GM19372 (cell line): ENCODE data around the gene STPG3.

ENCODE experiments used
- ATAC-seq: cut with Tn5 transposase; IDR thresholded peaks from one replicate; pipeline ENCODE4 v1.9.1; 2021; ENCODE audit warnings: mild to moderate bottlenecking, low read depth, moderate library complexity; ENCODE audit not compliant: unreplicated experiment

Gene STPG3

GRCh38 chr9:137264067-137264466 is 13.0 kb downstream of the STPG3 start:
- no peak for ATAC-seq

- no peak for ATAC-seq
These were observed 14.5 kb downstream of the STPG3 start for GRCh38 chr9:137265496-137266161.

GRCh38 chr9:137266162-137266527 is 15.1 kb downstream of the STPG3 start:
- ATAC-seq, result no peak

GRCh38 chr9:137266585-137267453 is 15.7 kb downstream of the STPG3 start:
- no peak for ATAC-seq

- ATAC-seq, result no peak
These were observed 16.9 kb downstream of the STPG3 start for GRCh38 chr9:137267933-137268355.

GRCh38 chr9:137268538-137269201 is 17.6 kb downstream of the STPG3 start:
- no peak for ATAC-seq

- no peak for ATAC-seq
These were observed 18.2 kb downstream of the STPG3 start for GRCh38 chr9:137269231-137269772.

- no peak for ATAC-seq
These were observed 20.0 kb downstream of the STPG3 start for GRCh38 chr9:137270929-137271695.

GRCh38 chr9:137271696-137272076 is 20.6 kb downstream of the STPG3 start:
- no peak for ATAC-seq

- no peak for ATAC-seq
These were observed 21.4 kb downstream of the STPG3 start for GRCh38 chr9:137272241-137273094.

GRCh38 chr9:137273095-137273490 is 22.0 kb downstream of the STPG3 start:
- ATAC-seq, result no peak

GRCh38 chr9:137273611-137274320 is 22.7 kb downstream of the STPG3 start:
- no peak for ATAC-seq

GRCh38 chr9:137275203-137275587 is 24.1 kb downstream of the STPG3 start:
- ATAC-seq, result no peak

- no peak for ATAC-seq
These were observed 24.7 kb downstream of the STPG3 start for GRCh38 chr9:137275588-137276472.

- ATAC-seq, result no peak
These were observed 25.6 kb downstream of the STPG3 start for GRCh38 chr9:137276473-137277328.

GRCh38 chr9:137277329-137278041 is 26.4 kb downstream of the STPG3 start, which contains the start of gene TOR4A:
Gene TOR4A (plus strand): TSS chr9:137277726. CDS start chr9:137278690, 964 bp downstream.
- peak; percentile 71 for ATAC-seq
